HG03521 (cell line): ENCODE measurements around the gene ATP8A1.
"Not testable (repeated sequence)": the region's sequence is repeated elsewhere in the genome, so short reads cannot be mapped to it uniquely, and the experiment has no call there.

Experiments
- ATAC-seq: cut with Tn5 transposase; IDR thresholded peaks from one replicate; pipeline ENCODE4 v1.9.1; 2021; ENCODE audit warnings: mild to moderate bottlenecking, moderate library complexity; ENCODE audit not compliant: unreplicated experiment

The ATP8A1 gene

GRCh38 chr4:42513748-42514492 is 143.0 kb downstream of the ATP8A1 start:
- no peak for ATAC-seq

- no peak for ATAC-seq
Measured at GRCh38 chr4:42512226-42512625, 144.7 kb downstream of the ATP8A1 start.

GRCh38 chr4:42510225-42510624 is 146.7 kb downstream of the ATP8A1 start:
- no peak for ATAC-seq

GRCh38 chr4:42501624-42502401 is 155.1 kb downstream of the ATP8A1 start:
- no peak for ATAC-seq

GRCh38 chr4:42498040-42498439 is 158.9 kb downstream of the ATP8A1 start:
- no peak for ATAC-seq

- no peak for ATAC-seq
Measured at GRCh38 chr4:42497142-42497910, 159.6 kb downstream of the ATP8A1 start.

GRCh38 chr4:42492962-42493361 is 163.9 kb downstream of the ATP8A1 start:
- ATAC-seq, result no peak

GRCh38 chr4:42490015-42490414 is 166.9 kb downstream of the ATP8A1 start:
- ATAC-seq, result no peak

GRCh38 chr4:42489095-42489494 is 167.8 kb downstream of the ATP8A1 start:
- peak; percentile 73 for ATAC-seq

GRCh38 chr4:42488554-42488953 is 168.4 kb downstream of the ATP8A1 start:
- no peak for ATAC-seq

GRCh38 chr4:42488114-42488513 is 168.8 kb downstream of the ATP8A1 start:
- ATAC-seq, result peak; percentile 84

GRCh38 chr4:42487230-42487629 is 169.7 kb downstream of the ATP8A1 start:
- no peak for ATAC-seq

- ATAC-seq, result not testable (repeated sequence)
Measured at GRCh38 chr4:42486156-42486555, 170.7 kb downstream of the ATP8A1 start.

GRCh38 chr4:42484630-42485029 is 172.3 kb downstream of the ATP8A1 start:
- no peak for ATAC-seq

- ATAC-seq, result no peak
Measured at GRCh38 chr4:42483426-42484379, 173.2 kb downstream of the ATP8A1 start.

- ATAC-seq, result no peak
Measured at GRCh38 chr4:42482516-42483327, 174.2 kb downstream of the ATP8A1 start.

GRCh38 chr4:42480717-42481116 is 176.2 kb downstream of the ATP8A1 start:
- ATAC-seq, result no peak

- no peak for ATAC-seq
Measured at GRCh38 chr4:42480281-42480680, 176.6 kb downstream of the ATP8A1 start.

GRCh38 chr4:42478946-42479345 is 178.0 kb downstream of the ATP8A1 start:
- no peak for ATAC-seq

- no peak for ATAC-seq
Measured at GRCh38 chr4:42478509-42478908, 178.4 kb downstream of the ATP8A1 start.
